CD14-positive monocyte (primary cell): ENCODE data around the gene PAQR7. TPM values are rescaled to one million over a fixed set of nuclear protein-coding genes. Genes with fewer than 3 reads are reported as not detected.

Source experiments
- DNase-seq, 3 donors: peaks; one replicate each; pipeline ENCODE4 v3.0.0-alpha.2; 2011 to 2022
- H2AFZ ChIP-seq: 2 replicates; pipeline ENCODE4 v1.6.0; 2012; ENCODE audit warnings: mild to moderate bottlenecking, low read depth, low read length, inconsistent platforms; ENCODE audit not compliant: insufficient read depth, poor library complexity, severe bottlenecking
- H3K27ac ChIP-seq, 2 donors: 1 replicate in 1 of 2; 2 replicates in 1 of 2; pipeline ENCODE4 v1.5.1; 2012 to 2013; ENCODE audit warnings: low read length in 2 of 2, control low read depth in 1 of 2, inconsistent platforms in 1 of 2, low read depth in 1 of 2, mild to moderate bottlenecking in 1 of 2
- H3K27me3 ChIP-seq, 2 donors: one replicate each; pipeline versions ENCODE4 v1.6.0 to v1.6.1; 2011 to 2013; ENCODE audit warnings: low read length in 2 of 2; ENCODE audit not compliant: control insufficient read depth in 2 of 2, insufficient read depth in 2 of 2
- H3K36me3 ChIP-seq, 2 donors: replicated peaks in 1 of 2; 1 replicate in 1 of 2; 2 replicates in 1 of 2; pipeline versions ENCODE4 v1.5.1 to v1.6.1; 2012 to 2013; ENCODE audit warnings: low read length in 2 of 2, control low read depth in 1 of 2, inconsistent platforms in 1 of 2, mild to moderate bottlenecking in 1 of 2; ENCODE audit not compliant: insufficient read depth in 2 of 2, control insufficient read depth in 1 of 2
- H3K4me1 ChIP-seq, 2 donors: 1 replicate in 1 of 2; 2 replicates in 1 of 2; pipeline versions ENCODE4 v1.5.1 to v1.6.1; 2012 to 2013; ENCODE audit warnings: low read length in 2 of 2, control low read depth in 1 of 2, inconsistent platforms in 1 of 2, mild to moderate bottlenecking in 1 of 2, moderate library complexity in 1 of 2; ENCODE audit not compliant: insufficient read depth in 2 of 2, control insufficient read depth in 1 of 2
- H3K4me2 ChIP-seq: replicated peaks from 2 replicates; pipeline ENCODE3; 2012; ENCODE audit warnings: low read length, moderate library complexity, mild to moderate bottlenecking; ENCODE audit not compliant: poor library complexity, severe bottlenecking; ENCODE audit errors: extremely low read depth
- H3K4me3 ChIP-seq, 3 experiments: fragments of 200-600 bp in 1 of 3; sonication (generic) in 1 of 3; replicated peaks in 1 of 3; 1 replicate in 2 of 3; 2 replicates in 1 of 3; pipeline ENCODE4 v1.5.1; 2011 to 2013; ENCODE audit warnings: low read length in 3 of 3, mild to moderate bottlenecking in 3 of 3, control low read depth in 2 of 3, low read depth in 2 of 3, inconsistent platforms in 1 of 3, moderate library complexity in 1 of 3
- H3K79me2 ChIP-seq: 2 replicates; pipeline ENCODE4 v1.6.0; 2012; ENCODE audit warnings: mild to moderate bottlenecking, control low read depth, inconsistent platforms, low read length, moderate library complexity; ENCODE audit not compliant: insufficient read depth
- H3K9ac ChIP-seq: 2 replicates; pipeline ENCODE4 v1.6.0; 2017; ENCODE audit warnings: low read length, mild to moderate bottlenecking; ENCODE audit not compliant: insufficient read depth, poor library complexity, severe bottlenecking
- H3K9me3 ChIP-seq, 2 donors: replicated peaks in 1 of 2; 1 replicate in 1 of 2; 2 replicates in 1 of 2; pipeline versions ENCODE4 v1.5.1 to v1.6.1; 2012 to 2013; ENCODE audit warnings: low read length in 2 of 2, control low read depth in 1 of 2; ENCODE audit not compliant: control insufficient read depth in 1 of 2, insufficient read depth in 1 of 2
- H4K20me1 ChIP-seq: 2 replicates; pipeline ENCODE4 v1.6.0; 2012; ENCODE audit warnings: mild to moderate bottlenecking, low read length, control low read depth, moderate library complexity; ENCODE audit not compliant: insufficient read depth
- H3K27ac Mint-ChIP-seq, 7 donors: one replicate each; pipeline ENCODE4 v1.8.0; 2020; ENCODE audit warnings: mild to moderate bottlenecking in 7 of 7, mixed read lengths in 7 of 7, moderate library complexity in 6 of 7, inconsistent platforms in 2 of 7
- H3K27me3 Mint-ChIP-seq, 3 donors: one replicate each; pipeline ENCODE4 v1.8.0; 2021 to 2022; ENCODE audit warnings: low read depth in 3 of 3, mild to moderate bottlenecking in 3 of 3, mixed read lengths in 3 of 3, moderate library complexity in 3 of 3, inconsistent platforms in 1 of 3
- H3K36me3 Mint-ChIP-seq, 2 donors: one replicate each; pipeline ENCODE4 v1.8.0; 2020; ENCODE audit warnings: mixed read lengths in 2 of 2, inconsistent platforms in 1 of 2, mild to moderate bottlenecking in 1 of 2
- H3K4me1 Mint-ChIP-seq: one replicate; pipeline ENCODE4 v1.8.0; 2020; ENCODE audit warnings: mild to moderate bottlenecking, mixed read lengths
- H3K4me3 Mint-ChIP-seq, 2 donors: one replicate each; pipeline ENCODE4 v1.8.0; 2020; ENCODE audit warnings: mild to moderate bottlenecking in 2 of 2, mixed read lengths in 2 of 2, moderate library complexity in 1 of 2
- H3K9me3 Mint-ChIP-seq, 7 donors: one replicate each; pipeline ENCODE4 v1.8.0; 2020 to 2022; ENCODE audit warnings: mixed read lengths in 7 of 7, mild to moderate bottlenecking in 6 of 7, moderate library complexity in 6 of 7, inconsistent platforms in 2 of 7
- WGBS: methylation state at CpG from one replicate; pipeline ENCODE4 v1.1.5; 2013; ENCODE audit warnings: missing lambda C conversion rate; ENCODE audit not compliant: insufficient coverage; 5-methylcytosine and 5-hydroxymethylcytosine counted together
- intact Hi-C, 2 donors: fragments of 100-400 bp; cut with micrococcal nuclease; formaldehyde crosslinking; loops; one replicate each; pipeline versions ENCODE4 v1.15.0 to v1.15.1; 2023
- polyA plus RNA-seq, 3 donors: library from polyadenylated mRNA; depleted of rRNA in 1 of 3; unstranded in 2 of 3; stranded (reverse) in 1 of 3; fragments of 300-500 nt in 2 of 3; fragments of >200 nt in 1 of 3; fragmentation: Illumina TruSeq in 2 of 3; gene quantifications; 1 replicate in 2 of 3; 2 replicates in 1 of 3; pipeline ENCODE4 v1.2.3, GENCODE V29; 2012 to 2021
- TF ChIP-seq, protein P1 (sequence below): fragments of 200-600 bp; IDR thresholded peaks from one replicate; pipeline ENCODE4 v1.8.0; 2022; ENCODE audit warnings: antibody characterized with exemption, mild to moderate bottlenecking

Gene PAQR7
- polyA plus RNA-seq, 3 donors, result 0.92 to 13.3 (median 1.0) TPM

DNA sequence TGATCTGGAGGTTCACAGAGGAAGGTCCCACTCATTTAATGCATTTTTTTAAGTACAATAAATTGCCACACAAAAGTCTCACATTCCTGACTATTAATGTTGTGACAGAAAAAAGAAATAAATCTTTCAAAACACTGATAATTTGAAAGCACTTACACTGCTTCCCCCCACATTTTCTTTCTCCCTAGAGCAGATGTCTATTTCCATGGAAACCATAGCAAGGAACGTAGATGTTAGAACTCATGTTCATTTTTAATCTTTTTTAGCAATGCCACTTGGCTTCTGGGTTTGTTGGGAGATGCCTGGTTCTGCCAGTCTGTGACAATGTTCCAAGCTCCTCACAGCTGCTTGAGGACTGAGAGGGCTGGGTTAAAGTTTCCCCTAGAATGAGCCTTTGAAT, 32.7 kb upstream of the PAQR7 start:
- no peak overlapping the region for H2AFZ ChIP-seq
- H3K79me2 ChIP-seq, result peaks cover 25% of the 10 kb centered on the region
- TF ChIP-seq, protein P1, sequence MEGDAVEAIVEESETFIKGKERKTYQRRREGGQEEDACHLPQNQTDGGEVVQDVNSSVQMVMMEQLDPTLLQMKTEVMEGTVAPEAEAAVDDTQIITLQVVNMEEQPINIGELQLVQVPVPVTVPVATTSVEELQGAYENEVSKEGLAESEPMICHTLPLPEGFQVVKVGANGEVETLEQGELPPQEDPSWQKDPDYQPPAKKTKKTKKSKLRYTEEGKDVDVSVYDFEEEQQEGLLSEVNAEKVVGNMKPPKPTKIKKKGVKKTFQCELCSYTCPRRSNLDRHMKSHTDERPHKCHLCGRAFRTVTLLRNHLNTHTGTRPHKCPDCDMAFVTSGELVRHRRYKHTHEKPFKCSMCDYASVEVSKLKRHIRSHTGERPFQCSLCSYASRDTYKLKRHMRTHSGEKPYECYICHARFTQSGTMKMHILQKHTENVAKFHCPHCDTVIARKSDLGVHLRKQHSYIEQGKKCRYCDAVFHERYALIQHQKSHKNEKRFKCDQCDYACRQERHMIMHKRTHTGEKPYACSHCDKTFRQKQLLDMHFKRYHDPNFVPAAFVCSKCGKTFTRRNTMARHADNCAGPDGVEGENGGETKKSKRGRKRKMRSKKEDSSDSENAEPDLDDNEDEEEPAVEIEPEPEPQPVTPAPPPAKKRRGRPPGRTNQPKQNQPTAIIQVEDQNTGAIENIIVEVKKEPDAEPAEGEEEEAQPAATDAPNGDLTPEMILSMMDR, result no peak
- H3K4me3 ChIP-seq, result no peak overlapping the region
- no peak overlapping the region for H3K27ac ChIP-seq
- Mint-ChIP-seq H3K4me1 (peaks cover 22% of the 10 kb centered on the region), H3K9me3 (peaks cover 0 to 2% (median 0%) of the 10 kb centered on the region in 7 donors), H3K36me3 (no peaks in the 10 kb centered on the region), H3K4me3 (no peak overlapping the region), H3K27me3 (peaks cover 11 to 17% (median 15%) of the 10 kb centered on the region in 3 donors), H3K27ac (no peak overlapping the region)
- no peaks in the 10 kb centered on the region for H4K20me1 ChIP-seq
- WGBS, result no CpG with 5 or more reads among the region's 1 CpG
- no peak overlapping the region for H3K9ac ChIP-seq
- no peak overlapping the region for H3K4me2 ChIP-seq
- intact Hi-C loops, result no loop called here
- no peaks in the 10 kb centered on the region for H3K9me3 ChIP-seq
- no peak for DNase-seq
- H3K4me1 ChIP-seq, result peaks cover 11 to 30% of the 10 kb centered on the region in 2 donors
- H3K27me3 ChIP-seq, result peaks cover 0 to 10% of the 10 kb centered on the region in 2 donors
- H3K36me3 ChIP-seq, result no peaks in the 10 kb centered on the region

DNA sequence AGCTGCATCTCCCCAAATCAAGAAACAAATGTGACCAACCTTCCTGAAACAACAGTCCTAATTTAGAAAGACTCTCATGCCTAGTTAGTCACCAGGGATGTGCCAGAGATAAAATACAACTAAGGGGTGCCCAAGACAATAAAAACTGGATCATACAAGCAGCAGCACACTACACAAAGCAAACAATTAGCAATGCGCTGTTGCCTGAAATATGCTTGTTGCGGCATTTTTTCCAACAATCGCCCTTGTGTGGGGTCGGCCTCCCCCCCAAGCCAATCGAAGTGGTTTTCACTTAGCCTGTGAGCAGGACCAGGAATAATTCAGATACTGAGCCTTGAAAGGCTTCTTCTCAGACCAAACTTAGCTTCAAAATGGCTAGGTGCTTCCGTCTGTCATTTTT, 32.1 kb upstream of the PAQR7 start:
- Histone ChIP-seq H2AFZ (no peak overlapping the region), H3K36me3 (no peaks in the 10 kb centered on the region), H4K20me1 (no peaks in the 10 kb centered on the region), H3K27ac (no peak overlapping the region), H3K4me1 (peaks cover 11 to 30% of the 10 kb centered on the region in 2 donors), H3K9ac (no peak overlapping the region), H3K4me2 (no peak overlapping the region), H3K27me3 (peaks cover 0 to 10% of the 10 kb centered on the region in 2 donors), H3K79me2 (peaks cover 31% of the 10 kb centered on the region), H3K9me3 (no peaks in the 10 kb centered on the region), H3K4me3 (no peak overlapping the region)
- intact Hi-C loops, result no loop called here
- H3K9me3 Mint-ChIP-seq, result peaks cover 0 to 2% (median 0%) of the 10 kb centered on the region in 7 donors
- TF ChIP-seq, protein P1, result no peak
- WGBS, result 94% methylated on average over 5 of the region's 6 CpGs
- no peak overlapping the region for H3K27ac Mint-ChIP-seq
- peaks cover 23% of the 10 kb centered on the region for H3K4me1 Mint-ChIP-seq
- peaks cover 0 to 1% of the 10 kb centered on the region in 2 donors for H3K36me3 Mint-ChIP-seq
- H3K27me3 Mint-ChIP-seq, result peaks cover 11 to 17% (median 15%) of the 10 kb centered on the region in 3 donors
- H3K4me3 Mint-ChIP-seq, result peak overlapping the region in 1 of 2 donors; percentile 17
- DNase-seq, result no peak
